Measurements from ENCODE around the gene C3orf33. TPM values are rescaled to one million over a fixed set of nuclear protein-coding genes. Genes with fewer than 3 reads are reported as not detected.

The C3orf33 gene
- total RNA-seq, 1 experiment from 2014 or later: 4.7 TPM

DNA sequence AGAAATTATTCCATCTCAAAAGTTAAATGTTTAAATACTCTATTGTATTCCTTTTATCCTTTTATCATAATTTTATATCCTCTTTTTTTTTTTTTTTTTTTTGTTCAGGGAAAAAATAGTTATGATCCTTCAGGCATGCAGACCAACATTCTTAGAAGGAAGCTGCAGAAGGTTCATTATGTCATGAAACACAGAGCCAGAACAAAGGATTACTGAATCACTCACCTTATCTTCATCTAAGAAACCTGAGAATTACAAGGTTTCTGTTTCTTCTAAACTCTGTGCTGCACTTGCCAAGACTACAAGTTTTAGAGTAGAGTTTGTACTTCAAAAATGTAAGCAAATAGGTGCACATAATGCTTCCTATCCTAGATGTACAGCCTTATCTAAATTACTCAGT lies 64.5 kb downstream of the C3orf33 start:
- H3K9me2 ChIP-seq (ENCODE audit: insufficient read depth): no peaks in the 10 kb centered on the region
- no peak overlapping the region for H3K9ac ChIP-seq (ENCODE audit: low read length)
- no peaks in the 10 kb centered on the region for H3K9me3 ChIP-seq (ENCODE audit: control insufficient read depth in 1 of 2, insufficient read depth in 1 of 2, low read depth in 1 of 2, low read length in 2 of 2)
- no peaks in the 10 kb centered on the region for H3K27me3 ChIP-seq (ENCODE audit: insufficient read depth, low read length)
- TF ChIP-seq, protein P1, sequence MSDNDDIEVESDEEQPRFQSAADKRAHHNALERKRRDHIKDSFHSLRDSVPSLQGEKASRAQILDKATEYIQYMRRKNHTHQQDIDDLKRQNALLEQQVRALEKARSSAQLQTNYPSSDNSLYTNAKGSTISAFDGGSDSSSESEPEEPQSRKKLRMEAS (IDR thresholded peaks at IDR 0.05): no peak
- TF ChIP-seq POLR2A (IDR thresholded peaks at IDR 0.05; ENCODE audit: borderline replicate concordance, extremely low read depth, insufficient read depth, insufficient read length): no peak
- POLR2A ChIA-PET: no interaction called here
- no peak overlapping the region for H3K4me3 ChIP-seq (replicated peaks in 1 of 2; ENCODE audit: low read depth in 1 of 2, low read length in 2 of 2)
- intact Hi-C loops (cut with micrococcal nuclease): no loop called here
- CTCF ChIA-PET: interaction anchor here (0.7 kb wide), 1 partner anchor 17 kb away, joined by 3 read pairs; no protein-coding TSS in a partner anchor
- peaks cover 28 to 64% of the 10 kb centered on the region in 2 experiments for H3K4me1 ChIP-seq (ENCODE audit: control insufficient read depth in 1 of 2, insufficient read depth in 2 of 2, low read length in 2 of 2)
- no peaks in the 10 kb centered on the region for H4K20me1 ChIP-seq (ENCODE audit: insufficient read depth)
- H3K79me2 ChIP-seq (ENCODE audit: insufficient read depth, low read length): no peaks in the 10 kb centered on the region
- ATAC-seq (no peak), DNase-seq (ENCODE audit: low read depth, low spot score) (no peak)
- no peak overlapping the region for H2AFZ ChIP-seq (ENCODE audit: low read depth, low read length, poor library complexity, severe bottlenecking)
- no peak overlapping the region for H3K4me2 ChIP-seq (ENCODE audit: low read length)
- no peak overlapping the region for H3K27ac ChIP-seq (ENCODE audit: low read depth, low read length)
- no peaks in the 10 kb centered on the region for H3K36me3 ChIP-seq (ENCODE audit: control insufficient read depth in 1 of 2, insufficient read depth in 2 of 2, low read length in 2 of 2)
- RAD21 ChIA-PET (ENCODE audit: low non-redundant PET in 1 of 2, low total read pairs in 2 of 2, uncharacterized antibody in 2 of 2, unreplicated experiment in 2 of 2): no interaction called here
- no TSS peak for BruUV-seq (replicated peaks)

DNA sequence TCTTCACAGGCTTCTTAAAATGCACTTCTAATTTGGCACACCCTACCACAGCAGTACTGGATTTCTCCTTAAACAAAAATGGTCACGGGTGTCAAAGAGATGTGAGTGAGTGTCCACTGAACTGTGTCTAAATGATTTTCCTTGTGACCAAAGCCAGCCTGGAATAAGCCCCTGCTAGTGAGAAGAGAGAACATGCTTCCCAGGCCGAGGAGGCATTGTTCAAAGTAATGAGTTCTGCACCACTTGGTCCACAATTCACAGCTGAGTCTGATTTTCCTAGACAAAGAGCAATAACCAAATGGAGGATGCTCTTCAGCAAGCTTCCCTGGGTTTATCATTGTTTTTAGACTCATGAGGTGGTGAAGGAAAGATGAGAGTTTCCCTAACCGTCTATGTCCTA lies 65.0 kb downstream of the C3orf33 start:
- POLR2A ChIA-PET: no interaction called here
- Histone ChIP-seq H3K9me2 (ENCODE audit: insufficient read depth) (no peaks in the 10 kb centered on the region), H3K36me3 (ENCODE audit: control insufficient read depth in 1 of 2, insufficient read depth in 2 of 2, low read length in 2 of 2) (no peaks in the 10 kb centered on the region), H3K27ac (ENCODE audit: low read depth, low read length) (no peak overlapping the region), H3K9me3 (ENCODE audit: control insufficient read depth in 1 of 2, insufficient read depth in 1 of 2, low read depth in 1 of 2, low read length in 2 of 2) (no peaks in the 10 kb centered on the region), H4K20me1 (ENCODE audit: insufficient read depth) (no peaks in the 10 kb centered on the region), H3K4me1 (ENCODE audit: control insufficient read depth in 1 of 2, insufficient read depth in 2 of 2, low read length in 2 of 2) (peaks cover 23 to 59% of the 10 kb centered on the region in 2 experiments), H3K27me3 (ENCODE audit: insufficient read depth, low read length) (no peaks in the 10 kb centered on the region), H3K9ac (ENCODE audit: low read length) (no peak overlapping the region), H3K4me3 (replicated peaks in 1 of 2; ENCODE audit: low read depth in 1 of 2, low read length in 2 of 2) (no peak overlapping the region), H3K79me2 (ENCODE audit: insufficient read depth, low read length) (no peaks in the 10 kb centered on the region), H2AFZ (ENCODE audit: low read depth, low read length, poor library complexity, severe bottlenecking) (no peak overlapping the region), H3K4me2 (ENCODE audit: low read length) (no peak overlapping the region)
- DNase-seq (ENCODE audit: low read depth, low spot score): no peak
- CTCF ChIA-PET: no interaction called here
- no peak for ATAC-seq
- no TSS peak for BruUV-seq (replicated peaks)
- RAD21 ChIA-PET (ENCODE audit: low non-redundant PET in 1 of 2, low total read pairs in 2 of 2, uncharacterized antibody in 2 of 2, unreplicated experiment in 2 of 2): no interaction called here
- intact Hi-C loops (cut with micrococcal nuclease): no loop called here
- TF ChIP-seq, protein P2, sequence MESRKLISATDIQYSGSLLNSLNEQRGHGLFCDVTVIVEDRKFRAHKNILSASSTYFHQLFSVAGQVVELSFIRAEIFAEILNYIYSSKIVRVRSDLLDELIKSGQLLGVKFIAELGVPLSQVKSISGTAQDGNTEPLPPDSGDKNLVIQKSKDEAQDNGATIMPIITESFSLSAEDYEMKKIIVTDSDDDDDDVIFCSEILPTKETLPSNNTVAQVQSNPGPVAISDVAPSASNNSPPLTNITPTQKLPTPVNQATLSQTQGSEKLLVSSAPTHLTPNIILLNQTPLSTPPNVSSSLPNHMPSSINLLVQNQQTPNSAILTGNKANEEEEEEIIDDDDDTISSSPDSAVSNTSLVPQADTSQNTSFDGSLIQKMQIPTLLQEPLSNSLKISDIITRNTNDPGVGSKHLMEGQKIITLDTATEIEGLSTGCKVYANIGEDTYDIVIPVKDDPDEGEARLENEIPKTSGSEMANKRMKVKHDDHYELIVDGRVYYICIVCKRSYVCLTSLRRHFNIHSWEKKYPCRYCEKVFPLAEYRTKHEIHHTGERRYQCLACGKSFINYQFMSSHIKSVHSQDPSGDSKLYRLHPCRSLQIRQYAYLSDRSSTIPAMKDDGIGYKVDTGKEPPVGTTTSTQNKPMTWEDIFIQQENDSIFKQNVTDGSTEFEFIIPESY (IDR thresholded peaks at IDR 0.05; ENCODE audit: extremely low read depth, insufficient replicate concordance, low read length): no peak
- TF ChIP-seq CEBPB (IDR thresholded peaks at IDR 0.05; ENCODE audit: low read depth): no peak
- no peak for TF ChIP-seq ZNF274 (IDR thresholded peaks at IDR 0.05; ENCODE audit: low read depth, low read length)
- no peak for TF ChIP-seq YY1 (IDR thresholded peaks at IDR 0.05; ENCODE audit: extremely low read depth, insufficient replicate concordance, low read depth, low read length)
- no peak for TF ChIP-seq FOSL1 (IDR thresholded peaks at IDR 0.05; ENCODE audit: low read depth)
- no peak for TF ChIP-seq SIN3A (IDR thresholded peaks at IDR 0.05; ENCODE audit: low read depth)
- no peak for TF ChIP-seq EZH2phosphoT487 (IDR thresholded peaks at IDR 0.05; ENCODE audit: borderline replicate concordance)
- TF ChIP-seq, protein P3, sequence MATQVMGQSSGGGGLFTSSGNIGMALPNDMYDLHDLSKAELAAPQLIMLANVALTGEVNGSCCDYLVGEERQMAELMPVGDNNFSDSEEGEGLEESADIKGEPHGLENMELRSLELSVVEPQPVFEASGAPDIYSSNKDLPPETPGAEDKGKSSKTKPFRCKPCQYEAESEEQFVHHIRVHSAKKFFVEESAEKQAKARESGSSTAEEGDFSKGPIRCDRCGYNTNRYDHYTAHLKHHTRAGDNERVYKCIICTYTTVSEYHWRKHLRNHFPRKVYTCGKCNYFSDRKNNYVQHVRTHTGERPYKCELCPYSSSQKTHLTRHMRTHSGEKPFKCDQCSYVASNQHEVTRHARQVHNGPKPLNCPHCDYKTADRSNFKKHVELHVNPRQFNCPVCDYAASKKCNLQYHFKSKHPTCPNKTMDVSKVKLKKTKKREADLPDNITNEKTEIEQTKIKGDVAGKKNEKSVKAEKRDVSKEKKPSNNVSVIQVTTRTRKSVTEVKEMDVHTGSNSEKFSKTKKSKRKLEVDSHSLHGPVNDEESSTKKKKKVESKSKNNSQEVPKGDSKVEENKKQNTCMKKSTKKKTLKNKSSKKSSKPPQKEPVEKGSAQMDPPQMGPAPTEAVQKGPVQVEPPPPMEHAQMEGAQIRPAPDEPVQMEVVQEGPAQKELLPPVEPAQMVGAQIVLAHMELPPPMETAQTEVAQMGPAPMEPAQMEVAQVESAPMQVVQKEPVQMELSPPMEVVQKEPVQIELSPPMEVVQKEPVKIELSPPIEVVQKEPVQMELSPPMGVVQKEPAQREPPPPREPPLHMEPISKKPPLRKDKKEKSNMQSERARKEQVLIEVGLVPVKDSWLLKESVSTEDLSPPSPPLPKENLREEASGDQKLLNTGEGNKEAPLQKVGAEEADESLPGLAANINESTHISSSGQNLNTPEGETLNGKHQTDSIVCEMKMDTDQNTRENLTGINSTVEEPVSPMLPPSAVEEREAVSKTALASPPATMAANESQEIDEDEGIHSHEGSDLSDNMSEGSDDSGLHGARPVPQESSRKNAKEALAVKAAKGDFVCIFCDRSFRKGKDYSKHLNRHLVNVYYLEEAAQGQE (IDR thresholded peaks at IDR 0.05; ENCODE audit: low read depth): no peak
- no peak for TF ChIP-seq RAD21 (IDR thresholded peaks at IDR 0.05; ENCODE audit: low read depth)
- TF ChIP-seq TCF7L2 (IDR thresholded peaks at IDR 0.05; ENCODE audit: borderline replicate concordance, extremely low read depth, insufficient read depth, insufficient read length): no peak
- no peak for TF ChIP-seq ZFX (IDR thresholded peaks at IDR 0.05)
- TF ChIP-seq, protein P4, sequence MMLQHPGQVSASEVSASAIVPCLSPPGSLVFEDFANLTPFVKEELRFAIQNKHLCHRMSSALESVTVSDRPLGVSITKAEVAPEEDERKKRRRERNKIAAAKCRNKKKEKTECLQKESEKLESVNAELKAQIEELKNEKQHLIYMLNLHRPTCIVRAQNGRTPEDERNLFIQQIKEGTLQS (IDR thresholded peaks at IDR 0.05): no peak

All from HCT116 (cell line).